NCI-H1694 (cell line): ENCODE results near the gene PRR23E.

Source experiments
- DNase-seq: peaks from one replicate; lab custom pipeline; 2025; lab: John Stamatoyannopoulos, UW

Gene PRR23E

GRCh38 chr3:127192576-127193232 lies at the start of gene PRR23E:
PRR23E (plus strand) TSS chr3:127193131; CDS start chr3:127196686, 3,555 bp downstream.
- DNase-seq, result no peak

GRCh38 chr3:127143172-127143571 lies 49.8 kb upstream of the PRR23E start:
- DNase-seq, result no peak

GRCh38 chr3:127144631-127145030 lies 48.3 kb upstream of the PRR23E start:
- no peak for DNase-seq

DNA sequence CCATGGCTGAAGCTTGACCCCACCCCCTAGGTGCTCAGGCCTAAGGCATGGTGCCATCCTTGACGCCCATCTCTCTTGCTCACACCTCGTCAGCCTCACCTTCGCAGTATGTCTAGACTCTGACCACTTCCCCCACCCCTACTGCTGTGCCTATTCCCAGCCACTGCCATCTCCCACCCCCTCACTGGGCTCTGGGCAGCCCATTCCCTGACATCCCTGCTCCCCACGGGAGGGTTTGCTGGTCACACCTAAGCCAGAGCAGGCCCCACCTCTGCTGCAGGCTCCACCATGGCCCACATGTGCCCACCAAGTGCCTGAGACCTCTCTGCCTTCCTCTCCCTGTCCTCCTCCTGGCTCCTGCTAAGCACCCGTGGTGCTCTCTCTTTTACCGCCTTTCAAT lies 47.7 kb upstream of the PRR23E start:
- DNase-seq, result no peak

DNA sequence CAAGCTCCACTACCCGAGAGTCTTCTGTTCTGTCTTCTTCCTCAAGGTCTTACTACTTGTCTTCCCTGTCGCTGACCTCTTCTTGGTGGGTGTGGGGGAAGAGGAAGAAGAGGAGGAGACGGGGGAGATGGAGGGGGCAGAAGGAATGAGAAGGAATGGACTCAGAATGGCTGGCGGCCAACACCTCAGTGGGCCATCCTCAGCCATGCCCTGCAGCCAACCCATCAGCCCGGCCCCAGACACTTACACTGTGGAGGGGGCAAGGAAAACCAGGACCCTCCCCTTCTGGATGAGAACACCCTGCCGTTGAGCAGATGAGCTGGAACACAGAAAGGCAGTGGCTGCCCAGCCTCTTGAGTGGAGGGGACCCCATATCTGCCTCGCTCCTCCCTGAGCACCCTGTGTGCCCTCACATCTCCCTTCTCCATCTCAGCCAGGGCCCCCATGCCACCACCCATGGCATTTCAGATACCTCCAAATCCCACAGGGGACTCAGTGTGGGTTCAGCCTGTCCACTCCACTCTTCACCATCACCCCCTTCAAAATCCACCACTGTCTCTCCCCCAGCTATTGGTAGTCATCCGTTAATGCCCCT lies 45.5 kb upstream of the PRR23E start:
- no peak for DNase-seq

GRCh38 chr3:127149621-127150310 lies 43.2 kb upstream of the PRR23E start:
- DNase-seq, result no peak

DNA sequence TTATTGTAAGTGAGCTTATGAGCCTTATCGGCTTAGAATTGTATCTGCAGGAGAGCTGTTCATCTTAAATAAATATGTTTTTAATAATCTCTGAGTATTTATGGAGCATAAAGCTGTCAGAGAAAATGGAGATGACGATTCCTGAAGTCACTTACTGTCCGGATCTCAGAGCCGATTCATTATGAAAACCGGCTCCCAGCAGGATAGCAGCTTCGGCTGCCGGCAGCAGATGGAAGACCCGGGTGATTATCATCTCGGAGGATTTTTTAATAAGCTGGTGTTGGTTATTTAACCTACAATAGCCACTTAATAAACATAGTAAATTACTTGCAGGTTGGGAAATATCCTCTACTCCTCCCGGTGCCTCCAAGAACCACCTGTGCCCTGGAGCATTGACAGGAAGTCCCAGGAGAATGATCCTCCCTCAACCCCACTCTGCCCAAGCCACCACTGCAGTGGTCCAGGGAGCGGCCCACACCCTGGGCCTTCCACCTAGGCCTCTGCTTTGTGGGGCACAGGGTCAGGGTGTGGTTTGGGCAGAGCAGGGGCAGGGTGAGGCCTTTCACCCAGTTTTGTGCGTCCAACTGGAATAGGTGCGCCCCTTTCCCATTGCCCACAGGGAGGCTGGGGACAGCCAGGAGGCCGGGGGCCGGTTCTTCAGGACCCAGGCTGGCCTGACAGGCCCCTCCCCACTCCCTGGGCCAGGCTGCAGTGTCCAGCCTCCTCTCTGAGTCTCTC lies 42.2 kb upstream of the PRR23E start:
- DNase-seq, result no peak

GRCh38 chr3:127151251-127151564 lies 41.7 kb upstream of the PRR23E start:
- no peak for DNase-seq

GRCh38 chr3:127151992-127152650 lies 40.8 kb upstream of the PRR23E start:
- DNase-seq, result no peak

- DNase-seq, result peak; percentile 42
Measured at GRCh38 chr3:127152684-127153505, 40.0 kb upstream of the PRR23E start.

- DNase-seq, result no peak
Measured at GRCh38 chr3:127153506-127153815, 39.5 kb upstream of the PRR23E start.

GRCh38 chr3:127156338-127157050 lies 36.4 kb upstream of the PRR23E start:
- no peak for DNase-seq

- peak; percentile 80 for DNase-seq
Measured at GRCh38 chr3:127157171-127157828, 35.6 kb upstream of the PRR23E start.

DNA sequence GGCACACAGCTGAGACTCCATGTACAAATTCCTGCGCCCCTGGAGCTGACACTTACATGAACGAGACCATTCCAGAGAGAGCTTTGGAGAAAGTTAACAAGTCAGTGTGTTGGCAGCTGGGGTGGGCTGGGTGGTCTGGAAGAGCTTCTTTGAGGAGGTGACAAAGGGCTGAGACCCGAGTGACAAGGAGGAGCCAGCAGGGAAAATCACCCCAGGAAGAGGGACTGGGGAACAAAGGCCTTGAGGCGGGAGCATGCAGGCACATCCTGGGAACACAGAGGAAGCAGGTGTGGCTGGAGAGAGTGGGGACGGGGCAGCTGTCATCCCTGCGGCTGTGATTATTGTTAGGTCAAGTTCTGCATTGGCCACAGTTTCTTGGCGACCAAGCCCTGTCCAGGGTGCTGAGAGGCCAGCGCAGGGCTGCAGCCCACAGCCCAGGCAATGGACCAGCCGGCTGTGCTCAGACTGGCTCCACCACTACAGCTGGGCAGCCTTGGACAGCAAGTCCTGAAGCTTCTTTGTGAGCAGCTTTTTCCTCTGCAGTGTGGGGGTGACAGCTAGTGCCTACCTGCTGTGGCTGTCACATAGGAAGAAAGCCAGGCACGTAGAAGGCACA lies 34.2 kb upstream of the PRR23E start:
- no peak for DNase-seq

DNA sequence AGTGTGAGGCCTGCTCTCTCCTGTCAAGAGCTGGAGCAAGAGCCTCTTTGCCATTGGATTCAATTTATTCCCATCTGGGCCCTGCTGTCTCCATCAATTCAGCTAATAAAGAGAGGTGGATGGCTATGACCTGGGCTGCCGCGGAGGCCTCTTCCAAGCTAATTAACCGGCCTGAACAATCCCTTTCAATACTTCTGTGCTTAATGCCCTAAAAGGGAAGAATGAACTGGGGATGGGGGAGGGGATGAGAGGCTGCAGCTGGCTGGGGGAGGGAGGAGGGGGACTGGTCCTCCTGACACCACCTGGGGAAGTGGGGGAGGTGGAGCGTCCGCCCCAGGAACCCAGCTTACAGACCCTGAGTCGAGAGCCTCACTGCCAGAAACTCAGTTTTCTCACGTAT lies 33.4 kb upstream of the PRR23E start:
- DNase-seq, result peak; percentile 23

GRCh38 chr3:127161236-127161635 lies 31.7 kb upstream of the PRR23E start:
- DNase-seq, result no peak

- no peak for DNase-seq
Measured at GRCh38 chr3:127161973-127162579, 30.9 kb upstream of the PRR23E start.

GRCh38 chr3:127162947-127163645 lies 29.8 kb upstream of the PRR23E start:
- no peak for DNase-seq

GRCh38 chr3:127164615-127165014 lies 28.3 kb upstream of the PRR23E start:
- DNase-seq, result no peak
